HEK293 (cell line): Measurements from ENCODE around the gene FOXK2.

Experiments
- ZBTB20 ChIP-seq: fragments of 450-650 bp; formaldehyde crosslinking; IDR thresholded peaks from 2 replicates; pipeline ENCODE4 v1.5.1; 2016; ENCODE audit warnings: missing biosample characterization, missing genetic modification characterization
- ZNF350 ChIP-seq: fragments of 450-650 bp; formaldehyde crosslinking; IDR thresholded peaks from 2 replicates; pipeline ENCODE4 v1.5.0; 2017; ENCODE audit warnings: missing biosample characterization, mild to moderate bottlenecking, missing genetic modification characterization
- ZNF391 ChIP-seq: fragments of 450-650 bp; formaldehyde crosslinking; IDR thresholded peaks from 2 replicates; pipeline ENCODE4 v1.5.1; 2016; ENCODE audit warnings: low read depth, missing biosample characterization, missing genetic modification characterization, borderline replicate concordance
- ZNF529 ChIP-seq: fragments of 450-650 bp; formaldehyde crosslinking; IDR thresholded peaks from 2 replicates; pipeline ENCODE4 v1.5.1; 2017; ENCODE audit warnings: missing genetic modification characterization, missing biosample characterization; ENCODE audit not compliant: insufficient replicate concordance
- ZNF701 ChIP-seq: fragments of 450-650 bp; formaldehyde crosslinking; IDR thresholded peaks from 2 replicates; pipeline ENCODE4 v1.5.1; 2016; ENCODE audit warnings: missing biosample characterization, missing genetic modification characterization
- ZNF837 ChIP-seq: fragments of 450-650 bp; formaldehyde crosslinking; IDR thresholded peaks from 2 replicates; pipeline ENCODE4 v1.5.1; 2016; ENCODE audit warnings: missing biosample characterization, missing genetic modification characterization
- TF ChIP-seq, protein P1 (sequence below): fragments of 450-650 bp; formaldehyde crosslinking; IDR thresholded peaks from 2 replicates; pipeline ENCODE4 v1.5.1; 2016; ENCODE audit warnings: missing biosample characterization, missing genetic modification characterization
- TF ChIP-seq, protein P2 (sequence below): fragments of 450-650 bp; formaldehyde crosslinking; IDR thresholded peaks from 2 replicates; pipeline ENCODE4 v1.5.1; 2016; ENCODE audit warnings: missing biosample characterization, missing genetic modification characterization
- TF ChIP-seq, protein P3 (sequence below): fragments of 450-650 bp; formaldehyde crosslinking; conservative IDR thresholded peaks from 2 replicates; pipeline ENCODE4 v1.5.1; 2016; ENCODE audit warnings: low read depth, missing biosample characterization, missing genetic modification characterization
- TF ChIP-seq, protein P4 (sequence below): fragments of 450-650 bp; formaldehyde crosslinking; IDR thresholded peaks from 2 replicates; pipeline ENCODE4 v1.5.0; 2017; ENCODE audit warnings: missing biosample characterization, missing genetic modification characterization, borderline replicate concordance

DNA sequence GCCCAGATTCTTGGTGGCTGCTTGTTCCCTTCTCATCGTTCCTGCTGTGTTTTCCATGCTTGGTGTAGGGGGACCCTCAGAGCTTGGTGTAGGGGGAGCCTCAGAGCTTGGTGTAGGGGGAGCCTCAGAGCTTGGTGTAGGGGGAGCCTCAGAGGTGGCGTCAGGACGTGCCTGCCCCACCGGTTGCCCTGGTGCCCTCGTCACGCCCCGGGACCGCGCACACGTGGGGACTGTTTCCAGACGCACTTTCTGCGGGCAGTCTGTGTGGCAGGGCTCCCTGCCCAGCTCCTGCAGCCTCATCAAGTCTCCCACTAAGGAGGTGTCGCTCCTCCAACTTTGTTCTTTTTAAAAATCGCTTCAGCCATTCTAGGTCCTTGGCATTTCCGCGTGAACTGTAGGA lies 76.8 kb downstream of the FOXK2 start:
- TF ChIP-seq, protein P1, sequence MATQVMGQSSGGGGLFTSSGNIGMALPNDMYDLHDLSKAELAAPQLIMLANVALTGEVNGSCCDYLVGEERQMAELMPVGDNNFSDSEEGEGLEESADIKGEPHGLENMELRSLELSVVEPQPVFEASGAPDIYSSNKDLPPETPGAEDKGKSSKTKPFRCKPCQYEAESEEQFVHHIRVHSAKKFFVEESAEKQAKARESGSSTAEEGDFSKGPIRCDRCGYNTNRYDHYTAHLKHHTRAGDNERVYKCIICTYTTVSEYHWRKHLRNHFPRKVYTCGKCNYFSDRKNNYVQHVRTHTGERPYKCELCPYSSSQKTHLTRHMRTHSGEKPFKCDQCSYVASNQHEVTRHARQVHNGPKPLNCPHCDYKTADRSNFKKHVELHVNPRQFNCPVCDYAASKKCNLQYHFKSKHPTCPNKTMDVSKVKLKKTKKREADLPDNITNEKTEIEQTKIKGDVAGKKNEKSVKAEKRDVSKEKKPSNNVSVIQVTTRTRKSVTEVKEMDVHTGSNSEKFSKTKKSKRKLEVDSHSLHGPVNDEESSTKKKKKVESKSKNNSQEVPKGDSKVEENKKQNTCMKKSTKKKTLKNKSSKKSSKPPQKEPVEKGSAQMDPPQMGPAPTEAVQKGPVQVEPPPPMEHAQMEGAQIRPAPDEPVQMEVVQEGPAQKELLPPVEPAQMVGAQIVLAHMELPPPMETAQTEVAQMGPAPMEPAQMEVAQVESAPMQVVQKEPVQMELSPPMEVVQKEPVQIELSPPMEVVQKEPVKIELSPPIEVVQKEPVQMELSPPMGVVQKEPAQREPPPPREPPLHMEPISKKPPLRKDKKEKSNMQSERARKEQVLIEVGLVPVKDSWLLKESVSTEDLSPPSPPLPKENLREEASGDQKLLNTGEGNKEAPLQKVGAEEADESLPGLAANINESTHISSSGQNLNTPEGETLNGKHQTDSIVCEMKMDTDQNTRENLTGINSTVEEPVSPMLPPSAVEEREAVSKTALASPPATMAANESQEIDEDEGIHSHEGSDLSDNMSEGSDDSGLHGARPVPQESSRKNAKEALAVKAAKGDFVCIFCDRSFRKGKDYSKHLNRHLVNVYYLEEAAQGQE (tag by site-specific recombination) = no peak
- TF ChIP-seq, protein P2, sequence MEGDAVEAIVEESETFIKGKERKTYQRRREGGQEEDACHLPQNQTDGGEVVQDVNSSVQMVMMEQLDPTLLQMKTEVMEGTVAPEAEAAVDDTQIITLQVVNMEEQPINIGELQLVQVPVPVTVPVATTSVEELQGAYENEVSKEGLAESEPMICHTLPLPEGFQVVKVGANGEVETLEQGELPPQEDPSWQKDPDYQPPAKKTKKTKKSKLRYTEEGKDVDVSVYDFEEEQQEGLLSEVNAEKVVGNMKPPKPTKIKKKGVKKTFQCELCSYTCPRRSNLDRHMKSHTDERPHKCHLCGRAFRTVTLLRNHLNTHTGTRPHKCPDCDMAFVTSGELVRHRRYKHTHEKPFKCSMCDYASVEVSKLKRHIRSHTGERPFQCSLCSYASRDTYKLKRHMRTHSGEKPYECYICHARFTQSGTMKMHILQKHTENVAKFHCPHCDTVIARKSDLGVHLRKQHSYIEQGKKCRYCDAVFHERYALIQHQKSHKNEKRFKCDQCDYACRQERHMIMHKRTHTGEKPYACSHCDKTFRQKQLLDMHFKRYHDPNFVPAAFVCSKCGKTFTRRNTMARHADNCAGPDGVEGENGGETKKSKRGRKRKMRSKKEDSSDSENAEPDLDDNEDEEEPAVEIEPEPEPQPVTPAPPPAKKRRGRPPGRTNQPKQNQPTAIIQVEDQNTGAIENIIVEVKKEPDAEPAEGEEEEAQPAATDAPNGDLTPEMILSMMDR (tag by site-specific recombination) = no peak
- TF ChIP-seq ZNF350 (no peak), ZNF837 (tag by site-specific recombination) (no peak), ZBTB20 (tag by site-specific recombination) (no peak), ZNF529 (no peak), ZNF701 (tag by site-specific recombination) (no peak), ZNF391 (tag by site-specific recombination) (no peak)
- TF ChIP-seq, protein P3, sequence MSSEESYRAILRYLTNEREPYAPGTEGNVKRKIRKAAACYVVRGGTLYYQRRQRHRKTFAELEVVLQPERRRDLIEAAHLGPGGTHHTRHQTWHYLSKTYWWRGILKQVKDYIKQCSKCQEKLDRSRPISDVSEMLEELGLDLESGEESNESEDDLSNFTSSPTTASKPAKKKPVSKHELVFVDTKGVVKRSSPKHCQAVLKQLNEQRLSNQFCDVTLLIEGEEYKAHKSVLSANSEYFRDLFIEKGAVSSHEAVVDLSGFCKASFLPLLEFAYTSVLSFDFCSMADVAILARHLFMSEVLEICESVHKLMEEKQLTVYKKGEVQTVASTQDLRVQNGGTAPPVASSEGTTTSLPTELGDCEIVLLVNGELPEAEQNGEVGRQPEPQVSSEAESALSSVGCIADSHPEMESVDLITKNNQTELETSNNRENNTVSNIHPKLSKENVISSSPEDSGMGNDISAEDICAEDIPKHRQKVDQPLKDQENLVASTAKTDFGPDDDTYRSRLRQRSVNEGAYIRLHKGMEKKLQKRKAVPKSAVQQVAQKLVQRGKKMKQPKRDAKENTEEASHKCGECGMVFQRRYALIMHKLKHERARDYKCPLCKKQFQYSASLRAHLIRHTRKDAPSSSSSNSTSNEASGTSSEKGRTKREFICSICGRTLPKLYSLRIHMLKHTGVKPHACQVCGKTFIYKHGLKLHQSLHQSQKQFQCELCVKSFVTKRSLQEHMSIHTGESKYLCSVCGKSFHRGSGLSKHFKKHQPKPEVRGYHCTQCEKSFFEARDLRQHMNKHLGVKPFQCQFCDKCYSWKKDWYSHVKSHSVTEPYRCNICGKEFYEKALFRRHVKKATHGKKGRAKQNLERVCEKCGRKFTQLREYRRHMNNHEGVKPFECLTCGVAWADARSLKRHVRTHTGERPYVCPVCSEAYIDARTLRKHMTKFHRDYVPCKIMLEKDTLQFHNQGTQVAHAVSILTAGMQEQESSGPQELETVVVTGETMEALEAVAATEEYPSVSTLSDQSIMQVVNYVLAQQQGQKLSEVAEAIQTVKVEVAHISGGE (tag by site-specific recombination) = no peak
- TF ChIP-seq, protein P4, sequence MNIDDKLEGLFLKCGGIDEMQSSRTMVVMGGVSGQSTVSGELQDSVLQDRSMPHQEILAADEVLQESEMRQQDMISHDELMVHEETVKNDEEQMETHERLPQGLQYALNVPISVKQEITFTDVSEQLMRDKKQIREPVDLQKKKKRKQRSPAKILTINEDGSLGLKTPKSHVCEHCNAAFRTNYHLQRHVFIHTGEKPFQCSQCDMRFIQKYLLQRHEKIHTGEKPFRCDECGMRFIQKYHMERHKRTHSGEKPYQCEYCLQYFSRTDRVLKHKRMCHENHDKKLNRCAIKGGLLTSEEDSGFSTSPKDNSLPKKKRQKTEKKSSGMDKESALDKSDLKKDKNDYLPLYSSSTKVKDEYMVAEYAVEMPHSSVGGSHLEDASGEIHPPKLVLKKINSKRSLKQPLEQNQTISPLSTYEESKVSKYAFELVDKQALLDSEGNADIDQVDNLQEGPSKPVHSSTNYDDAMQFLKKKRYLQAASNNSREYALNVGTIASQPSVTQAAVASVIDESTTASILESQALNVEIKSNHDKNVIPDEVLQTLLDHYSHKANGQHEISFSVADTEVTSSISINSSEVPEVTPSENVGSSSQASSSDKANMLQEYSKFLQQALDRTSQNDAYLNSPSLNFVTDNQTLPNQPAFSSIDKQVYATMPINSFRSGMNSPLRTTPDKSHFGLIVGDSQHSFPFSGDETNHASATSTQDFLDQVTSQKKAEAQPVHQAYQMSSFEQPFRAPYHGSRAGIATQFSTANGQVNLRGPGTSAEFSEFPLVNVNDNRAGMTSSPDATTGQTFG (tag by site-specific recombination) = no peak
